SK-N-SH (cell line): ENCODE data around the gene EFCAB11. TPM values are rescaled to one million over a fixed set of nuclear protein-coding genes. Genes with fewer than 3 reads are reported as not detected.

Source experiments
- CTCF ChIA-PET: fragments of 300-600, 350-600 bp; formaldehyde crosslinking; extraction: SDS; loops from one replicate; lab custom pipeline; 2021; lab: Yijun Ruan, JAX
- POLR2A ChIA-PET: fragments of 350-600 bp; sonication (Branson Sonifier 250); formaldehyde crosslinking; extraction: SDS; loops from one replicate; lab custom pipeline; 2020; ENCODE audit warnings: antibody characterized with exemption, inconsistent platforms; lab: Yijun Ruan, JAX
- DNase-seq: peaks from one replicate; pipeline ENCODE4 v3.0.0; 2012
- H2AFZ ChIP-seq: fragments of 200-600 bp; sonication (generic); 2 replicates; pipeline ENCODE4 v1.8.1; 2016; ENCODE audit warnings: antibody characterized with exemption, mild to moderate bottlenecking, low read depth
- H3F3A ChIP-seq: fragments of 200-600 bp; sonication (generic); replicated peaks from 2 replicates; pipeline ENCODE3; 2016; ENCODE audit warnings: antibody characterized with exemption, mild to moderate bottlenecking; ENCODE audit not compliant: insufficient read depth
- H3K27ac ChIP-seq, 2 experiments: fragments of 200-500 bp in 1 of 2; fragments of 200-600 bp in 1 of 2; sonication (Bioruptor generic) in 1 of 2; sonication (generic), shearing (Covaris generic) in 1 of 2; 2 replicates each; pipeline versions ENCODE4 v1.5.1 to v1.6.1; 2014 to 2016; ENCODE audit warnings: low read depth in 2 of 2, inconsistent platforms in 1 of 2, low read length in 1 of 2, mild to moderate bottlenecking in 1 of 2, mixed read lengths in 1 of 2
- H3K27me3 ChIP-seq: fragments of 200-600 bp; sonication (generic), shearing (Covaris generic); 2 replicates; pipeline ENCODE4 v1.6.1; 2016; ENCODE audit warnings: mixed run types; ENCODE audit not compliant: insufficient read depth
- H3K36me3 ChIP-seq, 2 experiments: fragments of 200-500 bp in 1 of 2; fragments of 200-600 bp in 1 of 2; sonication (Bioruptor generic) in 1 of 2; sonication (generic) in 1 of 2; replicated peaks in 1 of 2; 2 replicates each; pipeline versions ENCODE3 to v1.5.1; 2014 to 2016; ENCODE audit warnings: low read length in 1 of 2, mild to moderate bottlenecking in 1 of 2; ENCODE audit not compliant: insufficient read depth in 2 of 2, control insufficient read depth in 1 of 2
- H3K4me1 ChIP-seq, 2 experiments: fragments of 200-500 bp in 1 of 2; fragments of 200-600 bp in 1 of 2; sonication (Bioruptor generic) in 1 of 2; sonication (generic), shearing (Covaris generic) in 1 of 2; 2 replicates each; pipeline versions ENCODE4 v1.5.1 to v1.6.1; 2014 to 2016; ENCODE audit warnings: low read depth in 1 of 2, low read length in 1 of 2, mixed run types in 1 of 2; ENCODE audit not compliant: insufficient read depth in 2 of 2, control insufficient read depth in 1 of 2
- H3K4me2 ChIP-seq: fragments of 200-600 bp; sonication (generic), shearing (Covaris generic); 2 replicates; pipeline ENCODE4 v1.6.1; 2017; ENCODE audit warnings: mixed run types
- H3K4me3 ChIP-seq, 2 experiments: fragments of 200-500 bp in 1 of 2; fragments of 200-600 bp in 1 of 2; sonication (Bioruptor generic) in 1 of 2; sonication (generic), shearing (Covaris generic) in 1 of 2; 2 replicates each; pipeline versions ENCODE4 v1.5.1 to v1.8.1; 2014 to 2016; ENCODE audit warnings: low read depth in 2 of 2, inconsistent platforms in 1 of 2, low read length in 1 of 2, mild to moderate bottlenecking in 1 of 2, mixed read lengths in 1 of 2, moderate library complexity in 1 of 2
- H3K79me2 ChIP-seq: fragments of 200-600 bp; sonication (generic); 2 replicates; pipeline ENCODE4 v1.8.1; 2017; ENCODE audit warnings: mild to moderate bottlenecking; ENCODE audit not compliant: insufficient read depth
- H3K9ac ChIP-seq: fragments of 200-600 bp; sonication (generic); 2 replicates; pipeline ENCODE4 v1.6.1; 2017; ENCODE audit warnings: mixed run types
- H3K9me2 ChIP-seq: fragments of 200-600 bp; sonication (generic); 2 replicates; pipeline ENCODE4 v1.6.1; 2017; ENCODE audit warnings: mixed run types
- H3K9me3 ChIP-seq: fragments of 200-600 bp; sonication (generic); 2 replicates; pipeline ENCODE4 v1.6.1; 2017; ENCODE audit warnings: mixed run types, mild to moderate bottlenecking, moderate library complexity
- H4K20me1 ChIP-seq: fragments of 200-600 bp; sonication (generic); 2 replicates; pipeline ENCODE4 v1.6.1; 2017; ENCODE audit warnings: mild to moderate bottlenecking, mixed run types; ENCODE audit not compliant: insufficient read depth
- ELF1 ChIP-seq: IDR thresholded peaks from 2 replicates; pipeline ENCODE4 v1.4.0; 2012
- EP300 ChIP-seq, 2 experiments: IDR thresholded peaks; 2 replicates each; pipeline versions ENCODE4 v1.4.0 to v1.6.1; 2012; ENCODE audit warnings: borderline replicate concordance in 1 of 2, low read depth in 1 of 2, low read length in 1 of 2
- FOXJ3 ChIP-seq: sonication (generic); formaldehyde crosslinking; IDR thresholded peaks from 2 replicates; pipeline ENCODE4 v1.5.1; 2020; ENCODE audit warnings: mild to moderate bottlenecking, missing genetic modification reagents
- GABPA ChIP-seq: IDR thresholded peaks from 2 replicates; pipeline ENCODE4 v1.4.0; 2012; ENCODE audit warnings: low read depth, mild to moderate bottlenecking
- GATA2 ChIP-seq: sonication (generic); formaldehyde crosslinking; IDR thresholded peaks from 2 replicates; pipeline ENCODE4 v1.5.0; 2020; ENCODE audit warnings: mild to moderate bottlenecking, missing genetic modification reagents
- MEF2A ChIP-seq: IDR thresholded peaks from 2 replicates; pipeline ENCODE4 v1.4.0; 2012; ENCODE audit warnings: low read depth, borderline replicate concordance
- NFIC ChIP-seq: IDR thresholded peaks from 2 replicates; pipeline ENCODE4 v1.4.0; 2012; ENCODE audit warnings: borderline replicate concordance
- POLR2AphosphoS5 ChIP-seq: IDR thresholded peaks from 2 replicates; pipeline ENCODE4 v1.6.1; 2012; ENCODE audit warnings: low read depth, low read length
- RAD21 ChIP-seq: IDR thresholded peaks from 2 replicates; pipeline ENCODE4 v1.6.1; 2012; ENCODE audit warnings: mild to moderate bottlenecking, low read length
- RFX5 ChIP-seq: IDR thresholded peaks from 2 replicates; pipeline ENCODE4 v1.6.1; 2012; ENCODE audit warnings: mild to moderate bottlenecking, improper control_type of control experiment, low read length
- SMC3 ChIP-seq: IDR thresholded peaks from 2 replicates; pipeline ENCODE4 v1.6.1; 2012; ENCODE audit warnings: low read depth, low read length, improper control_type of control experiment
- TCF12 ChIP-seq: IDR thresholded peaks from 2 replicates; pipeline ENCODE4 v1.4.0; 2012
- YY1 ChIP-seq: IDR thresholded peaks from 2 replicates; pipeline ENCODE4 v1.4.0; 2012; ENCODE audit warnings: low read depth, mild to moderate bottlenecking
- WGBS: methylation state at CpG from one replicate; pipeline ENCODE4 v1.1.6; 2017; ENCODE audit warnings: low lambda C conversion rate; 5-methylcytosine and 5-hydroxymethylcytosine counted together
- polyA plus RNA-seq, 3 experiments: library from polyadenylated mRNA; depleted of rRNA; stranded (reverse); fragments of >200 nt; gene quantifications; 2 replicates each; pipeline ENCODE4 v1.2.3, GENCODE V29; 2012
- TF ChIP-seq, protein P1 (sequence below): fragments of 150-350 bp; IDR thresholded peaks from 2 replicates; pipeline ENCODE4 v1.6.1; 2017; ENCODE audit warnings: antibody characterized with exemption, low read length, low read depth, borderline replicate concordance
- TF ChIP-seq, protein P2 (sequence below): IDR thresholded peaks from 2 replicates; pipeline ENCODE4; 2012
- TF ChIP-seq, protein P3 (sequence below): IDR thresholded peaks from 2 replicates; pipeline ENCODE4 v1.4.0; 2012; ENCODE audit warnings: low read depth, borderline replicate concordance
- TF ChIP-seq, protein P4 (sequence below): fragments of 150-350 bp; IDR thresholded peaks from 2 replicates; pipeline ENCODE4 v1.6.1; 2016; ENCODE audit warnings: mild to moderate bottlenecking, low read depth, low read length

Gene EFCAB11
- polyA plus RNA-seq, 1 of the 3 experiments (the other 2 are of a cell fraction): 3.9 TPM

DNA sequence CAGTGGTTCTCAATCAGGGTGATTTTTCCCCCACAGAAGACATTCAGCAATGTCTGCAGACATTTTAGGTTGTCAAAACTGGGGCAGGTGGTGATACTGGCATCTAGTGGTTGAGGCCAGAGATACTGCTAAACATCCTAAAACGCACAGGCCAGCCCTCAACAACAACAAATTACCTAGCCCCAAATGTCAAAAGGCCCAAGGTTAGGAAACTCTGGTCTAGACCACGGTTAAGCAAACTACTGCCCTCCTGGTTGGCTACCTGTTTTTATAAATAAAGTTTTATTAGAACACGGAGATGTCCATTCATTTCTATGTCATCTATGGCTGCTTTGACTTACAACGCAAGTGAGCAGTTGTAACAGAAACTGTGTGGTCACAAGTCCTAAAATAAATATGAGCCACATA is 186.7 kb downstream of the EFCAB11 start (continued):
- TF ChIP-seq GABPA: no peak
- TF ChIP-seq GATA2: no peak
- TF ChIP-seq SMC3: peak; percentile 71
- TF ChIP-seq EP300 (IDR thresholded peaks at IDR 0.05; ENCODE audit: borderline replicate concordance in 1 of 2, low read depth in 1 of 2, low read length in 1 of 2): 0 out of 4 replicates have a peak, but pooled peaks of 1 of the 2 experiments have one; percentile 13
- TF ChIP-seq ELF1: no peak
- TF ChIP-seq YY1: no peak
- no peak for TF ChIP-seq NFIC
- TF ChIP-seq RAD21: peak; percentile 89
- TF ChIP-seq FOXJ3 (CRISPR knock-in tag): no peak
- TF ChIP-seq, protein P1, sequence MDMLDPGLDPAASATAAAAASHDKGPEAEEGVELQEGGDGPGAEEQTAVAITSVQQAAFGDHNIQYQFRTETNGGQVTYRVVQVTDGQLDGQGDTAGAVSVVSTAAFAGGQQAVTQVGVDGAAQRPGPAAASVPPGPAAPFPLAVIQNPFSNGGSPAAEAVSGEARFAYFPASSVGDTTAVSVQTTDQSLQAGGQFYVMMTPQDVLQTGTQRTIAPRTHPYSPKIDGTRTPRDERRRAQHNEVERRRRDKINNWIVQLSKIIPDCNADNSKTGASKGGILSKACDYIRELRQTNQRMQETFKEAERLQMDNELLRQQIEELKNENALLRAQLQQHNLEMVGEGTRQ: no peak
- TF ChIP-seq, protein P2, sequence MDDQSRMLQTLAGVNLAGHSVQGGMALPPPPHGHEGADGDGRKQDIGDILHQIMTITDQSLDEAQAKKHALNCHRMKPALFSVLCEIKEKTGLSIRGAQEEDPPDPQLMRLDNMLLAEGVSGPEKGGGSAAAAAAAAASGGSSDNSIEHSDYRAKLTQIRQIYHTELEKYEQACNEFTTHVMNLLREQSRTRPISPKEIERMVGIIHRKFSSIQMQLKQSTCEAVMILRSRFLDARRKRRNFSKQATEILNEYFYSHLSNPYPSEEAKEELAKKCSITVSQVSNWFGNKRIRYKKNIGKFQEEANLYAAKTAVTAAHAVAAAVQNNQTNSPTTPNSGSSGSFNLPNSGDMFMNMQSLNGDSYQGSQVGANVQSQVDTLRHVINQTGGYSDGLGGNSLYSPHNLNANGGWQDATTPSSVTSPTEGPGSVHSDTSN: no peak
- TF ChIP-seq, all 33 proteins: peak for 4

DNA sequence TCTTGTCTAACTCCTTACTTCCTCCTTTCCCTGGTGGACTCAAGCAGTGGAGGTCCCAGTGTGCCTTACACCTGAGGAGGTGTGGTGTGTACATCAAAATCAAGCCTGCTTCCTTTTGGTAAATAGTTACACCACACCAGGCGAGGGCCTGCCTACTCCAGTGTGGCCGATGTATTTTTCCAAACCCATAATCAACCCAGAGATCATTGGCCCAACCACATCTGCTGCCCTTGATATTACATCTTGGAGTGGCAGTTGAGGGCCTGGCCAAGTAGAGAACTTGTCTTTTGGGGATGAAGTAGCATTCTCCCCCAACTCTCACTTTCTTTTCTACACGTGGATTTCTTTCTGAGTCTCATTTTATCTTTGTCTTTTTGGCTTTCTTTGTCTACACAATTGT is 187.4 kb downstream of the EFCAB11 start:
- Histone ChIP-seq H3K27me3 (no peaks in the 10 kb centered on the region), H3K36me3 (no peaks in the 10 kb centered on the region), H3K79me2 (no peaks in the 10 kb centered on the region), H3K27ac (no peak overlapping the region), H3F3A (no peaks in the 10 kb centered on the region), H3K4me1 (no peaks in the 10 kb centered on the region; a peak in 1 of 4 replicates), H2AFZ (no peak overlapping the region), H3K4me3 (no peak overlapping the region), H3K9ac (no peak overlapping the region), H4K20me1 (no peaks in the 10 kb centered on the region), H3K9me2 (no peaks in the 10 kb centered on the region), H3K9me3 (no peaks in the 10 kb centered on the region), H3K4me2 (no peak overlapping the region)
- 54% methylated on average over 2 of the region's 3 CpGs for WGBS
- CTCF ChIA-PET: interaction anchor here (0.7 to 1.2 kb wide), 2 partner anchors 9 to 577 kb away, joined by 3 to 4 read pairs; no protein-coding TSS in a partner anchor
- DNase-seq: no peak
- TF ChIP-seq ELF1 (no peak), POLR2AphosphoS5 (no peak), TCF12 (no peak)
- TF ChIP-seq, protein P3, sequence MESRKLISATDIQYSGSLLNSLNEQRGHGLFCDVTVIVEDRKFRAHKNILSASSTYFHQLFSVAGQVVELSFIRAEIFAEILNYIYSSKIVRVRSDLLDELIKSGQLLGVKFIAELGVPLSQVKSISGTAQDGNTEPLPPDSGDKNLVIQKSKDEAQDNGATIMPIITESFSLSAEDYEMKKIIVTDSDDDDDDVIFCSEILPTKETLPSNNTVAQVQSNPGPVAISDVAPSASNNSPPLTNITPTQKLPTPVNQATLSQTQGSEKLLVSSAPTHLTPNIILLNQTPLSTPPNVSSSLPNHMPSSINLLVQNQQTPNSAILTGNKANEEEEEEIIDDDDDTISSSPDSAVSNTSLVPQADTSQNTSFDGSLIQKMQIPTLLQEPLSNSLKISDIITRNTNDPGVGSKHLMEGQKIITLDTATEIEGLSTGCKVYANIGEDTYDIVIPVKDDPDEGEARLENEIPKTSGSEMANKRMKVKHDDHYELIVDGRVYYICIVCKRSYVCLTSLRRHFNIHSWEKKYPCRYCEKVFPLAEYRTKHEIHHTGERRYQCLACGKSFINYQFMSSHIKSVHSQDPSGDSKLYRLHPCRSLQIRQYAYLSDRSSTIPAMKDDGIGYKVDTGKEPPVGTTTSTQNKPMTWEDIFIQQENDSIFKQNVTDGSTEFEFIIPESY: no peak
- POLR2A ChIA-PET: no interaction called here

DNA sequence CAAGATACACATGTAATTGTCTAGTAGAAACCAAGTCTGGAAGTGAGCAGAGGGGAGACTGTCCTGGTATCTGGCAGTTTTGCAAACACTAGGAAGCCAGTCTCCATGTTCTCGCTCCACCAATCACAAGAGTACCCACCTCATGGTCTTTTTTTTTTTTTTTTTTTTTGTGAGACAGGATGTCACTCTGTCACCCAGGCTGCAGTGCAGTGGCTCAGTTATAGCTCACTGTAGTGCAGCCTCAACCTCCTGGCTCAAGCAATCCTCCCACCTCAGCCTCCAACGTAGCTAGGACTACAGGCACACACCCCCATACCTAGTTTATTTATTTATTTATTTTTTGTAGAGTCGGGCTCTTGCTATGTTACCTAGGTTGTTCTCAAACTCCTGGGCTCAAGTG is 189.2 kb downstream of the EFCAB11 start:
- Histone ChIP-seq H3K4me1 (no peaks in the 10 kb centered on the region), H3F3A (no peaks in the 10 kb centered on the region), H3K9ac (no peak overlapping the region), H2AFZ (no peak overlapping the region), H3K79me2 (no peaks in the 10 kb centered on the region), H3K27me3 (no peaks in the 10 kb centered on the region), H3K9me2 (no peaks in the 10 kb centered on the region), H3K4me3 (no peak overlapping the region), H4K20me1 (no peaks in the 10 kb centered on the region), H3K27ac (no peak overlapping the region), H3K4me2 (no peak overlapping the region), H3K9me3 (no peaks in the 10 kb centered on the region), H3K36me3 (no peaks in the 10 kb centered on the region)
- TF ChIP-seq RFX5 (no peak), MEF2A (no peak)
- TF ChIP-seq, protein P4, sequence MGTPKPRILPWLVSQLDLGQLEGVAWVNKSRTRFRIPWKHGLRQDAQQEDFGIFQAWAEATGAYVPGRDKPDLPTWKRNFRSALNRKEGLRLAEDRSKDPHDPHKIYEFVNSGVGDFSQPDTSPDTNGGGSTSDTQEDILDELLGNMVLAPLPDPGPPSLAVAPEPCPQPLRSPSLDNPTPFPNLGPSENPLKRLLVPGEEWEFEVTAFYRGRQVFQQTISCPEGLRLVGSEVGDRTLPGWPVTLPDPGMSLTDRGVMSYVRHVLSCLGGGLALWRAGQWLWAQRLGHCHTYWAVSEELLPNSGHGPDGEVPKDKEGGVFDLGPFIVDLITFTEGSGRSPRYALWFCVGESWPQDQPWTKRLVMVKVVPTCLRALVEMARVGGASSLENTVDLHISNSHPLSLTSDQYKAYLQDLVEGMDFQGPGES: no peak
- ChIA-PET CTCF (interaction anchor here (1.2 kb wide), 1 partner anchor 426 kb away, joined by 3 read pairs; no protein-coding TSS in a partner anchor), POLR2A (no interaction called here)
- 67% methylated on average over 3 of the region's 3 CpGs for WGBS
- no peak for DNase-seq
